Measurements from ENCODE around the gene DLG5. TPM values are rescaled to one million over a fixed set of nuclear protein-coding genes. Genes with fewer than 3 reads are reported as not detected.

DLG5 gene
- total RNA-seq, 4 donors from 2014 or later: 28.6 to 51.2 (median 40.3) TPM

DNA sequence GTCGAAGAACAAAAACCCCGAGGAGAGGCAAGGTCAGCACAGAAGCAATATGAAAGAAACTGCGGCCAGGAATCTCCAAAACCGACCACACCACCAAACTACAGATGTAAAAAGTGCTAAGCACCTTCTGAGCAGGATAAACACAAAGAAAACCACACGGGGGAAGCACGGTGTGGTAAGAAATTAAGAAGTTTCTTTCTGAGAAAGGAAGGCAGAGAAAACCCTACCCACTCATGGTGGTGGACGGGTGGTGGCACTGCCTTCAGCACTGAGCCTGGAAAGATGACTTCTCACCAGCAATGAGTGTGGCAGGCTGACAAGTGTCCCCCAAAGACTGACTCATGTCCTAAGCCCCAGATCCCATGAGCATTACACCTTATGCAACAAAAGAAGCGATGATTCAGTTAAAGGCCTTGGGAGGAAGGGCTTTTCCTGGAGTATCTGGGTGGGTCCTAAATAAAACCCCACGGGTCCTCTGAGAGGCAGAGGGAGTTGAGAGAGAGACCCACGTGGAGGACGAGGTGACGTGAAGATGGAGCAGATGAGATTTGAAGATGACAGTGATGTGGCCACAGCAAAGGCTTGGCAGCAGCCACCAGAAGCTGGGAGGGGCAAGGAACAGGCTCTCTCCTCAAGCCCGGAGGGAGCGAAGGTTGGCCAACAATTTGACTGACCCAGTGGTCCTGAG, 124.9 kb downstream of the DLG5 start:
- no peak overlapping the region for H3K4me3 ChIP-seq
- H3K36me3 ChIP-seq: peaks cover 0 to 83% of the 10 kb centered on the region in 2 donors
- no peaks in the 10 kb centered on the region for H3K4me1 ChIP-seq
- no peak overlapping the region for H3K27ac ChIP-seq
- no peaks in the 10 kb centered on the region for H3K9me3 ChIP-seq
- no peak for DNase-seq
- H3K27me3 ChIP-seq: no peaks in the 10 kb centered on the region
- in situ Hi-C loops (cut with MboI; ENCODE audit: low sequenced_read_pairs in 4 of 4): no loop called here
- no peak for ATAC-seq
- intact Hi-C loops (cut with DNase I; ENCODE audit: low total_unique reads): no loop called here
- no peak for TF ChIP-seq POLR2A (IDR thresholded peaks at IDR 0.05)
- TF ChIP-seq, protein P1, sequence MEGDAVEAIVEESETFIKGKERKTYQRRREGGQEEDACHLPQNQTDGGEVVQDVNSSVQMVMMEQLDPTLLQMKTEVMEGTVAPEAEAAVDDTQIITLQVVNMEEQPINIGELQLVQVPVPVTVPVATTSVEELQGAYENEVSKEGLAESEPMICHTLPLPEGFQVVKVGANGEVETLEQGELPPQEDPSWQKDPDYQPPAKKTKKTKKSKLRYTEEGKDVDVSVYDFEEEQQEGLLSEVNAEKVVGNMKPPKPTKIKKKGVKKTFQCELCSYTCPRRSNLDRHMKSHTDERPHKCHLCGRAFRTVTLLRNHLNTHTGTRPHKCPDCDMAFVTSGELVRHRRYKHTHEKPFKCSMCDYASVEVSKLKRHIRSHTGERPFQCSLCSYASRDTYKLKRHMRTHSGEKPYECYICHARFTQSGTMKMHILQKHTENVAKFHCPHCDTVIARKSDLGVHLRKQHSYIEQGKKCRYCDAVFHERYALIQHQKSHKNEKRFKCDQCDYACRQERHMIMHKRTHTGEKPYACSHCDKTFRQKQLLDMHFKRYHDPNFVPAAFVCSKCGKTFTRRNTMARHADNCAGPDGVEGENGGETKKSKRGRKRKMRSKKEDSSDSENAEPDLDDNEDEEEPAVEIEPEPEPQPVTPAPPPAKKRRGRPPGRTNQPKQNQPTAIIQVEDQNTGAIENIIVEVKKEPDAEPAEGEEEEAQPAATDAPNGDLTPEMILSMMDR (IDR thresholded peaks at IDR 0.05 in 4 of 5, conservative IDR thresholded peaks at IDR 0.05 in 1 of 5): no peak

DNA sequence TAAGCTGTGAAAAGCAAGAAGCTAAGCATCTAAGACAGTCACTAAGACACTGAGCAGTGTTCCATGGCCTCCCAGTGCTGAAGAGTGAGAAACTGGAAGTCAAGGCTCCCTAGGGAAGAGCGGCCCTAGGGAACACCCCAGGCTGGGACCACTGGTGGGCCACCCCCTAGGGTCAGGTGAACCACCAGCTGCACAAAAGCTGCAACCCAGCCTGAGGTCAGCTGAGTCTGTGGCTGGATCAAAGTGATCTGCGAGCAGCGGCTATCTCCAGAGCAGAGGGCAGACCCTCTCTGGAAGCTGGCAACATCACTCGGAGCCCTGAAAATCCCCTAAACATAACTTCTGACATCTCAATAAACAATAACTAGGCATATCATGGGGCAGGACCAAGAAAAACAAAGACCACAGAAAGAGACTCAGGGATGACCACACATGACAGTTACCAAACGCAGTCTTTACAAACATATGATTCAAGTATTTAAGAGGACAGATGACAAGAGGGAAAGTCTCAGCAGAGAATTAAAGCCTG, 125.8 kb downstream of the DLG5 start:
- Histone ChIP-seq H3K4me1 (no peaks in the 10 kb centered on the region), H3K36me3 (peaks cover 0 to 83% of the 10 kb centered on the region in 2 donors), H3K27me3 (no peaks in the 10 kb centered on the region), H3K27ac (no peak overlapping the region), H3K4me3 (no peak overlapping the region), H3K9me3 (no peaks in the 10 kb centered on the region)
- ATAC-seq (no peak), DNase-seq (no peak)
- TF ChIP-seq POLR2A (IDR thresholded peaks at IDR 0.05): no peak
- TF ChIP-seq, protein P1 (IDR thresholded peaks at IDR 0.05 in 4 of 5, conservative IDR thresholded peaks at IDR 0.05 in 1 of 5): no peak
- intact Hi-C loops (cut with DNase I; ENCODE audit: low total_unique reads): no loop called here
- in situ Hi-C loops (cut with MboI; ENCODE audit: low sequenced_read_pairs in 4 of 4): no loop called here

DNA sequence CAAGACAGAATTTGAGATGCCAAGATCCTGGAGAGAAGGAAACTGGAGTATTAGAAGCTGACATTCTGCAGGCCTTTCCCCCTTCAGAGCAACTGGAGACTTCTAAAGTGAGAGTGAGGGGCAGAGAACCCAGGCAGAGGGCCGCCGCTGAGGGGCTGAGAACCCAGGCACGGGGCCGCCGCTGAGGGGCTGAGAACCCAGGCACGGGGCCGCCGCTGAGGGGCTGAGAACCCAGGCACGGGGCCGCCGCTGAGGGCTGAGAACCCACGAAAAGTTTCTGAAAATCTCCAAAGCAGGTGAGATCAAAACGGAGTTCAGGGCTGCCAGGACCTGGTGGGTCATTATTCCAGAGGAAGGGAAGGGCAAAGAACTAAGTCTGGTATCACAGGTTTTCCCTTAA, 126.2 kb downstream of the DLG5 start:
- in situ Hi-C loops (cut with MboI; ENCODE audit: low sequenced_read_pairs in 4 of 4): no loop called here
- Histone ChIP-seq H3K27me3 (no peaks in the 10 kb centered on the region), H3K4me3 (no peak overlapping the region), H3K36me3 (peaks cover 0 to 83% of the 10 kb centered on the region in 2 donors), H3K9me3 (no peaks in the 10 kb centered on the region), H3K4me1 (no peaks in the 10 kb centered on the region), H3K27ac (no peak overlapping the region)
- DNase-seq (no peak), ATAC-seq (no peak)
- TF ChIP-seq POLR2A (IDR thresholded peaks at IDR 0.05): no peak
- TF ChIP-seq, protein P1 (IDR thresholded peaks at IDR 0.05 in 4 of 5, conservative IDR thresholded peaks at IDR 0.05 in 1 of 5): no peak
- intact Hi-C loops (cut with DNase I; ENCODE audit: low total_unique reads): no loop called here

DNA sequence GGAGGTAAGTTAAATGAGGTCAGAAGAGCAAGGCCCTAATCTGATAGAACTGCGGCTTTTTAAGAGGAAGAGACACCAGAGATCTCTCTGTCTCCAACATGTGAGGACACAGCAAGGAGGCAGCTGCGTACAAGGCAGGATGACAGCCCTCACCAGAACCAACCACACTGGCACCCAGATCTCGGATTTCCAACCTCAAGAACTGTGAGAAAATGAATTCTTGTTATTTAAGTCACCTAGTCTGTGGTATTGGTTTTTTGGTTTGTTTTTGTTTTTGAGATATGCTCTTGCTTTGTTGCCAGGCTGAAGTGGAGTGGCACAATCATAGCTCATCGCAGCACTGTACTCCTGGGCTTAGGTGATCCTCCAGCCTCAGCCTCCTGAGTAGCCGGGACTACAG, 127.2 kb downstream of the DLG5 start:
- in situ Hi-C loops (cut with MboI; ENCODE audit: low sequenced_read_pairs in 4 of 4): no loop called here
- intact Hi-C loops (cut with DNase I; ENCODE audit: low total_unique reads): no loop called here
- TF ChIP-seq, protein P1 (IDR thresholded peaks at IDR 0.05 in 4 of 5, conservative IDR thresholded peaks at IDR 0.05 in 1 of 5): no peak
- TF ChIP-seq POLR2A (IDR thresholded peaks at IDR 0.05): no peak
- DNase-seq: no peak
- no peak overlapping the region for H3K27ac ChIP-seq
- no peaks in the 10 kb centered on the region for H3K9me3 ChIP-seq
- H3K4me3 ChIP-seq: no peak overlapping the region
- no peak for ATAC-seq
- H3K27me3 ChIP-seq: no peaks in the 10 kb centered on the region
- H3K36me3 ChIP-seq: peaks cover 0 to 83% of the 10 kb centered on the region in 2 donors
- no peaks in the 10 kb centered on the region for H3K4me1 ChIP-seq

Measured in gastrocnemius medialis (tissue), 4 donors.